ENCODE results near the gene NCAM1. TPM values are rescaled to one million over a fixed set of nuclear protein-coding genes. Genes with fewer than 3 reads are reported as not detected.

NCAM1 gene
- polyA plus RNA-seq, 2 of the 4 experiments (the other 2 are of a cell fraction), result 0.01 to 0.12 TPM

GRCh38 chr11:113199866-113200265, 238.6 kb downstream of the NCAM1 start:
- WGBS (ENCODE audit: missing lambda C conversion rate), result 77% methylated on average over 5 of the region's 5 CpGs
- CTCF ChIA-PET, result no interaction called here
- no peak for ATAC-seq

GRCh38 chr11:113201054-113201818, 240.0 kb downstream of the NCAM1 start:
- Histone ChIP-seq H3K4me1 (peaks cover 27% of the 10 kb centered on the region; the same call in 2 of the 3 replicates), H3K4me2 (no peak overlapping the region), H3K4me3 (no peak overlapping the region), H3K27ac (no peak overlapping the region), H3K9me3 (no peaks in the 10 kb centered on the region)
- POLR2A ChIA-PET, result no interaction called here
- DNase-seq (ENCODE audit: low read depth in 1 of 2, low spot score in 1 of 2), result no peak
- CTCF ChIA-PET, result no interaction called here
- 31% methylated on average over 7 of the region's 12 CpGs for WGBS (ENCODE audit: missing lambda C conversion rate)
- no peak for FAIRE-seq
- ATAC-seq, result no peak
- TF ChIP-seq EHMT2 (IDR thresholded peaks at IDR 0.05; ENCODE audit: low read depth) (no peak), EHF (CRISPR knock-in tag; IDR thresholded peaks at IDR 0.05) (no peak), SMC3 (IDR thresholded peaks at IDR 0.05) (no peak), HMGXB4 (CRISPR knock-in tag; IDR thresholded peaks at IDR 0.05; ENCODE audit: borderline replicate concordance) (no peak), GATA3 (IDR thresholded peaks at IDR 0.05; ENCODE audit: borderline replicate concordance) (no peak), HDAC2 (IDR thresholded peaks at IDR 0.05) (no peak), FOSB (CRISPR knock-in tag; IDR thresholded peaks at IDR 0.05) (no peak), HOXB13 (CRISPR knock-in tag; IDR thresholded peaks at IDR 0.05; ENCODE audit: low read depth) (no peak), ELK1 (IDR thresholded peaks at IDR 0.05; ENCODE audit: low read depth, low read length) (no peak), NFE2L2 (conservative IDR thresholded peaks at IDR 0.05; ENCODE audit: low read length) (no peak), FOXS1 (CRISPR knock-in tag; IDR thresholded peaks at IDR 0.05) (no peak), RCOR1 (IDR thresholded peaks at IDR 0.05; ENCODE audit: low read depth, low read length) (no peak), CBX8 (IDR thresholded peaks at IDR 0.05) (no peak), CTCF (IDR thresholded peaks at IDR 0.05) (no peak), CEBPB (IDR thresholded peaks at IDR 0.05) (no peak), SREBF2 (IDR thresholded peaks at IDR 0.05) (no peak)

More at GRCh38 chr11:113199866-113200265, 238.6 kb downstream of the NCAM1 start:
- DNase-seq (ENCODE audit: low read depth in 1 of 2, low spot score in 1 of 2) (no peak), FAIRE-seq (no peak)
- Histone ChIP-seq H3K4me2 (no peak overlapping the region), H3K4me3 (no peak overlapping the region), H3K27ac (no peak overlapping the region), H3K9me3 (no peaks in the 10 kb centered on the region), H3K4me1 (peaks cover 27% of the 10 kb centered on the region; the same call in 2 of the 3 replicates)
- POLR2A ChIA-PET, result no interaction called here
- TF ChIP-seq TFCP2L1 (CRISPR knock-in tag; IDR thresholded peaks at IDR 0.05), result no peak
- no peak for TF ChIP-seq PBX3 (IDR thresholded peaks at IDR 0.05)

All from A549 (cell line).